ENCODE data around the gene SOS2.
"Not testable (repeated sequence)": the region's sequence is repeated elsewhere in the genome, so short reads cannot be mapped to it uniquely, and the experiment has no call there.

SOS2 gene

GRCh38 chr14:50085570-50086320 is 145.6 kb downstream of the SOS2 start:
- peak; percentile 45 for DNase-seq (ENCODE audit: low spot score)

DNA sequence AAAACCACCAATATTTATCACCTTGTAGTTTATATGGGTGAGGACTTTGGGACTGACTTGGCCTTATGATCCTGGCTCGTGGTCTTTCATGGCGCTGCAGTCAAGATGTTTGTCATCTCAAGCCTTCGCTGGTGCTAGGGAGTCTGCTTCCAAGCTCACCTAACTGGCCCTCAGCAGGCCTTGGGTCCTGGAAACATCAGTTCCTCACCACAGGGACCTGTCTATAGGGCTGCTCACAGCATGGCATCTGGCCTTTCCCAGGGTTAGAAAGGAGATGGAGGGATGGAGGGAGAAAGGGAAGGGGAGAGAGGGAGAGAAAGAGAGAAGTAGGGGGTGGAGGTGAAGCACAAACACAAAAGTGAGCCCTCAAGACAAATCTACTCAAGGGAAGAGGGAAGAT is 146.7 kb downstream of the SOS2 start:
- no peak for DNase-seq (ENCODE audit: low spot score)

DNA sequence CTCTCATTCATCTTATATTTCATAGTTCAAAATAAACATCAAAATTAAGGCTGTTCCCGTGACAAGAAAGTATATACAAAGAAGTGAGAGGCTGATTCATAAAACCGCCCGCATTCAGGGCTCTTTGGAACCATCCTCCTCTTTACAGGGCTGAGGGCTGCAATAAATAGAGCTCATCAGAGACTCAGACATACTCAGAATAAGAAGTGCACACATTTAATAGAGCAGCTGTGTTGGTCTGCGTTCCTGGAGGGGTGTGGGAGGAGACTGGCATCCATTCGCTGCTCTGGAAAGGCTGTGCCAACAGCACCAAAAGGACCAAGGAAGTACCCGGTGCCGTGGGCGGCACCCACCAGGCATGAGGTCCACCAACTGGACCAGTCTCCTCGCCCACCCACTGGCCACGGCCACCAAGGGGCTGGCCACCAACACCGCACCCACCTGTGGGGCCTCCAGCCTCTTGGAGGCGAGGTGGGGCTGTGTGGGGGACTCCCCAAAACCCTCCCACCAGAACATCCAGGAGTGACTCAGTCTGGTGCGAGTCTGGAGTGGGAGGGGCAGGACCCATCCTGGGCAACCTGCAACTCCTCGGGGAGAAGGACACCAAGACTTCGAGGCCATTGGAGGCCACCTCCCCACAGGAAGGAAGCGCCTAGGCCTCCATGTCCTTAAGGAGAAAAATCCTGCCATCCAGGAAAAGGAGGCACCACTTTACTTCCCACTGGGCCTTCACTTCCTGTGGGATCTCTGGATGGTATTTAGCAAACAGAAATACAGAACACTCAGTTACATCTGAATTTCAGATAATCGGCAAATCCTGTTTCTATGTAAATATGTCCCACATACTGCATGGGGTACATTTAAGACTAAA is 147.7 kb downstream of the SOS2 start:
- DNase-seq (ENCODE audit: low spot score), result no peak

- peak; percentile 44 for DNase-seq (ENCODE audit: low spot score)
Measured at GRCh38 chr14:50082784-50083466, 148.5 kb downstream of the SOS2 start.

GRCh38 chr14:50082308-50082742 is 149.1 kb downstream of the SOS2 start:
- DNase-seq (ENCODE audit: low spot score), result no peak

DNA sequence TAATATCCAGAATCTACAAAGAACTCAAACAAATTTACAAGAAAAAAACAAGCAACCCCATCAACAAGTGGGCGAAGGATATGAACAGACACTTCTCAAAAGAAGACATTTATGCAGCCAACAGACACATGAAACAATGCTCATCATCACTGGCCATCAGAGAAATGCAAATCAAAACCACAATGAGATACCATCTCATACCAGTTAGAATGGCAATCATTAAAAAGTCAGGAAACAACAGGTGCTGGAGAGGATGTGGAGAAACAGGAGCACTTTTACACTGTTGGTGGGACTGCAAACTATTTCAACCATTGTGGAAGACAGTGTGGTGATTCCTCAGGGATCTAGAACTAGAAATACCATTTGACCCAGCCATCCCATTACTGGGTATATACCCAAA is 152.3 kb downstream of the SOS2 start:
- not testable (repeated sequence) for DNase-seq (ENCODE audit: low spot score)

DNA sequence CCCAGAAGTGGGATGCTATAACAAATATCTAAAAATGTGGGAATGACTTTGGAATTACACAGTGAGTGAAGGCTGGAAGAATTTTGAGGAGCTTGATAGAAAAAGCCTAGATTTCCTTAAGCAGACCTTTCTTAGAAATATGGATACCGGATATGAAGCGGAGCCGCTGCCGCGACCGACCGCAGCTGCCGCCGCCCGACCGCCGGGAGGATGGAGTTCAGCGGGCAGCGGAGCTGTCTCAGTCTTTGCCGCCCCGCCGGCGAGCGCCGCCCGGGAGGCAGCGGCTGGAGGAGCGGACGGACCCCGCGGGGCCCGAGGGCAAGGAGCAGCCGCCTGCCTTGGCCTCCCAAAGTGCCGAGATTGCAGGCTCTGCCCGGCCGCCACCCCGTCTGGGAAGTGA is 157.7 kb downstream of the SOS2 start:
- not testable (repeated sequence) for DNase-seq (ENCODE audit: low spot score)

DNA sequence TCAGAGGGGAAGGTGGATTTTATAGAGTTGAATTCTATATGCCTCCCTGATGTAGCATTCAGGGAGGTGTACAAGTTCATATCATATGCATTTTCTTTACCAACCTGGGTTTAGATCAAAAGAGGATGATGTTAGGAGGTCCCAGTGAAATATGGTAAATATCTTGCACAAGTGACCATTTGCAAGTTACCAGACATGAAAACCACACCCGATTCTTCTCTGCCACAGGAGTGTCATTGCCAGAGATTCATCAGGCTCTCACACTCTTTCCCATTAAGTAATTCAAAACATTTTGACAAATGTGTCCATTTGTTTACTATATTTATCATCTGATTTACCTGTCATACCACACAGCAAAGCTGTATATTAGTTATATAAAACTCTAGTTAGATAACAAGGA is 159.0 kb downstream of the SOS2 start:
- DNase-seq (ENCODE audit: low spot score), result no peak

DNA sequence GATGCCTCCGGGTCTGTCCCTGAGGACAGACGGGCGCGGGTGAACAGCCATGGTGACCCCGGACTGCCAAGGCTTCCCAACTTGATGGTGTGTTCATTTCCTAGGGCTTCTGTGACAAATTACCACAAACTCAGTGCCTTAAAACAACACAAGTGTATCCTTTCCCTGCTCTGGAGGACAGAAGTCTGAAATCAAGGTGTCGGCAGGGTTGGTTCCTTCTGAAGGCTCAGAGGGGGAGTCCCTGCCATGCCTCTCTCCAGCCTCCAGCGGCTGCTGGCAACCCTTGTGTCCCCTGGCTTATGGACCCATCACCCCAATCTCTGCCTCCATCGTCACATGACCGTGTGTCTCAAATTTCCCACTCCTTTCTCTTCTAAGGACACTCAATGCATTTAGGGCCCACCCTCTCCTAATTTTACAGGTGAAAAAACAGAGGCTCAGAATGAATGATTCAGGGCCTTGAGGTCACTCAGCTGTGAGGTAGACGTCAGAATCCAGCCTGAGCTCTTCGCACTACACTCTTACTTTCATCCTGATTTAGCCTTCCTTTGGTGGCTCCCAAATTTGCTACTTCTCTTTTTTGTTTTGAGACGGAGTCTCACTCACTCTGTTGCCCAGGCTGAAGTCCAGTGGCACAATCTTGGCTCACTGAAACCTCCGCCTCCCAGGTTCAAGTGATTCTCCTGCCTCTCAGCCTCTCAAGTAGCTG is 160.4 kb downstream of the SOS2 start:
- no peak for DNase-seq (ENCODE audit: low spot score)

- no peak for DNase-seq (ENCODE audit: low spot score)
Measured at GRCh38 chr14:50070230-50070629, 161.1 kb downstream of the SOS2 start.

GRCh38 chr14:50069325-50069724 is 162.1 kb downstream of the SOS2 start:
- DNase-seq (ENCODE audit: low spot score), result no peak

DNA sequence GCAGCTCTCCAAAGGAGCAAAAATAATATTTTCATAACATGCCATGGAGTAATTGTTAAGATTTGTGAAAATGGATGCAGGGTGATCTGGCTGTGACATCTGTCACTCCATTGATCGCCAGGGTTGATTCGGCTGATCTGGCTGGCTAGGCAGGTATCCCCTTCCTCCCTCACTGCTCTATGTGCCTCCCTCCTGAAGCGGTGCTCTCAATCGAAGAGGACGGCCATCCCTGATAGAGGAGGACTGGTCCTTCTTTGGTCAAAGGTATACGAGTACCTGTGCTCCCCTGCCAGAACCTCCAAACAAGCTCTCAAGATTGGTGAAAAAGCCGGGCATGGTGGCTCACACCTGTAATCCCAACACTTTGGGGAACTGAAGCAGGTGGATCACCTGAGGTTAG is 162.9 kb downstream of the SOS2 start:
- no peak for DNase-seq (ENCODE audit: low spot score)

DNA sequence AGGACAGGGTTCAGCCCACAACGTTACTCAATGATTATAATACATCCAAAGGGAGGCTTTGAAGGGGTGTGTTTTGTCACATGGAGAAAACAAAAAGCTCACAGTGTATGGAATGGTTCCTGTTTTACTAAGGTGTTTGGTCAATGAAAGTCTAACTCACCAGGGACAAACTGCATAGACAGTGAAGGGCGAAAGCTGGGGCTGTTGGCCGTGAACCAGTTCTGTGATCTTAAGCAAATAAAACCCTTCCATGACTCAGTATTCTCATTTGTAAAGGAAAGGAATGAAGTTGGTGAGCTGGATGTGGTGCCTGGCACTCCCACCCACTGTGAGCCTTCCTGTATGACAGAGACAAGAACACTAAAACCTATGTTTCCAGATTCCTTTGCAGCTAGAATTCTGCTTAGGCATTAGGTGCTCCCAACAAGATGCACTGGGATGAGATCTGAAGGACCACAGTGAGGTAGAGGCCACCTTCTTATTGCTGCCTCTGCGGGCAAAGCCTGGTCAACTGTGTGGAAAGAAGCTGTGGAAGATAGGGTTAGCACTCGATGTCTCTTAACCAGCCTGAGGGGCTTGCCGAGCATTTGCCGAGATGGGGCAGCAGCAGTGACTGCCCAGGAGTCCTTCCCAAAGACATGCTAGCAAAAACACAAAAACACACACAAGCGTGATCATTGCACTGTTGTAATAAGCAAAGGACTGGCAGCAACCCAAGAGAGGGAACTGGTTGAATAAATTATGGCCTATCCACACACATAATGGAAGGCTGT is 163.5 kb downstream of the SOS2 start:
- no peak for DNase-seq (ENCODE audit: low spot score)
